H9 (cell line): Measurements from ENCODE around the gene PIAS1. TPM values are rescaled to one million over a fixed set of nuclear protein-coding genes. Genes with fewer than 3 reads are reported as not detected.

Experiments used
- DNase-seq: peaks from one replicate; pipeline ENCODE4 v3.0.0-alpha.2; 2017
- H2AFZ ChIP-seq: one replicate; pipeline ENCODE4 v1.6.1; 2013; ENCODE audit warnings: mild to moderate bottlenecking, low read length, control low read depth, moderate library complexity
- H2AK5ac ChIP-seq: 2 replicates; pipeline ENCODE4 v1.6.1; 2013; ENCODE audit warnings: low read length, control low read depth, mixed read lengths; ENCODE audit not compliant: insufficient read length
- H2BK120ac ChIP-seq: one replicate; pipeline ENCODE4 v1.6.1; 2013; ENCODE audit warnings: low read depth, mild to moderate bottlenecking, low read length, control low read depth, inconsistent platforms; ENCODE audit not compliant: poor library complexity, severe bottlenecking
- H2BK12ac ChIP-seq: 2 replicates; pipeline ENCODE4 v1.6.1; 2013; ENCODE audit warnings: low read length, control low read depth, mixed read lengths, low read depth; ENCODE audit not compliant: insufficient read length
- H2BK15ac ChIP-seq: 2 replicates; pipeline ENCODE4 v1.6.1; 2013; ENCODE audit warnings: low read depth, low read length, control low read depth
- H2BK20ac ChIP-seq: one replicate; pipeline ENCODE4 v1.6.1; 2013; ENCODE audit warnings: low read depth, mild to moderate bottlenecking, low read length, control low read depth, inconsistent platforms; ENCODE audit not compliant: poor library complexity, severe bottlenecking
- H2BK5ac ChIP-seq: 2 replicates; pipeline ENCODE4 v1.6.1; 2013; ENCODE audit warnings: low read length, control low read depth, mixed read lengths; ENCODE audit not compliant: insufficient read length
- H3K14ac ChIP-seq: 2 replicates; pipeline ENCODE4 v1.6.1; 2013; ENCODE audit warnings: low read length, control low read depth; ENCODE audit not compliant: insufficient read depth
- H3K18ac ChIP-seq: 2 replicates; pipeline ENCODE4 v1.6.1; 2013; ENCODE audit warnings: low read depth, mild to moderate bottlenecking, mixed read lengths, low read length, control low read depth; ENCODE audit not compliant: insufficient read length
- H3K23ac ChIP-seq: 2 replicates; pipeline ENCODE4 v1.6.1; 2013; ENCODE audit warnings: low read length, control low read depth, mixed read lengths, low read depth; ENCODE audit not compliant: insufficient read length
- H3K23me2 ChIP-seq: 2 replicates; pipeline ENCODE4 v1.6.1; 2013; ENCODE audit warnings: low read depth, mild to moderate bottlenecking, mixed read lengths, low read length, control low read depth; ENCODE audit not compliant: insufficient read length, poor library complexity, severe bottlenecking
- H3K27ac ChIP-seq: 2 replicates; pipeline ENCODE4 v1.5.1; 2013; ENCODE audit warnings: low read length, control low read depth, mixed read lengths, low read depth; ENCODE audit not compliant: insufficient read length
- H3K27me3 ChIP-seq: 2 replicates; pipeline ENCODE4 v1.6.1; 2013; ENCODE audit warnings: low read length, control low read depth, inconsistent platforms; ENCODE audit not compliant: insufficient read depth
- H3K4ac ChIP-seq: 2 replicates; pipeline ENCODE4 v1.6.1; 2013; ENCODE audit warnings: low read depth, mild to moderate bottlenecking, control low read depth, inconsistent platforms, low read length, moderate library complexity
- H3K4me1 ChIP-seq: 2 replicates; pipeline ENCODE4 v1.6.1; 2013; ENCODE audit warnings: low read length, control low read depth, inconsistent platforms; ENCODE audit not compliant: insufficient read depth
- H3K4me2 ChIP-seq: 2 replicates; pipeline ENCODE4 v1.6.1; 2013; ENCODE audit warnings: low read length, control low read depth, mixed read lengths; ENCODE audit not compliant: insufficient read length, insufficient read depth
- H3K56ac ChIP-seq: 2 replicates; pipeline ENCODE4 v1.6.1; 2013; ENCODE audit warnings: low read depth, mild to moderate bottlenecking, mixed read lengths, low read length, control low read depth; ENCODE audit not compliant: insufficient read length
- H3K79me1 ChIP-seq: 2 replicates; pipeline ENCODE4 v1.6.1; 2013; ENCODE audit warnings: low read depth, mild to moderate bottlenecking, moderate library complexity, low read length, control low read depth, inconsistent platforms; ENCODE audit not compliant: insufficient read depth, poor library complexity, severe bottlenecking
- H3K79me2 ChIP-seq: 2 replicates; pipeline ENCODE4 v1.6.1; 2013; ENCODE audit warnings: low read length, control low read depth, inconsistent platforms; ENCODE audit not compliant: insufficient read depth
- H3K9ac ChIP-seq: 2 replicates; pipeline ENCODE4 v1.6.1; 2013; ENCODE audit warnings: low read length, control low read depth, mixed read lengths; ENCODE audit not compliant: insufficient read length; ENCODE audit errors: extremely low read depth
- H3K9me3 ChIP-seq: one replicate; pipeline ENCODE4 v1.6.1; 2013; ENCODE audit warnings: low read depth, low read length, inconsistent platforms; ENCODE audit not compliant: control insufficient read depth
- H3T11ph ChIP-seq: one replicate; pipeline ENCODE4 v1.6.1; 2013; ENCODE audit warnings: mild to moderate bottlenecking, low read length, control low read depth, inconsistent platforms
- H4K20me1 ChIP-seq: one replicate; pipeline ENCODE4 v1.6.1; 2013; ENCODE audit not compliant: control insufficient read depth, insufficient read length, insufficient read depth
- H4K5ac ChIP-seq: 2 replicates; pipeline ENCODE4 v1.6.1; 2013; ENCODE audit warnings: low read depth, mild to moderate bottlenecking, mixed read lengths, low read length, control low read depth; ENCODE audit not compliant: insufficient read length
- H4K8ac ChIP-seq: replicated peaks from 2 replicates; pipeline ENCODE4 v1.6.1; 2013; ENCODE audit warnings: low read length, control low read depth, mixed read lengths, low read depth; ENCODE audit not compliant: insufficient read length
- H4K91ac ChIP-seq: 2 replicates; pipeline ENCODE4 v1.6.1; 2013; ENCODE audit warnings: low read depth, mild to moderate bottlenecking, moderate library complexity, mixed read lengths, low read length, control low read depth; ENCODE audit not compliant: insufficient read length
- H3K27ac Mint-ChIP-seq, 3 experiments: 2 replicates in 2 of 3; 3 replicates in 1 of 3; pipeline ENCODE4 v1.8.0; 2020 to 2021; ENCODE audit warnings: mixed read lengths in 3 of 3, mild to moderate bottlenecking in 1 of 3, moderate library complexity in 1 of 3
- H3K27me3 Mint-ChIP-seq: 2 replicates; pipeline ENCODE4 v1.8.0; 2021; ENCODE audit warnings: low read depth, mild to moderate bottlenecking, moderate library complexity, mixed read lengths
- H3K36me3 Mint-ChIP-seq, 3 experiments: 2 replicates in 2 of 3; 3 replicates in 1 of 3; pipeline ENCODE4 v1.8.0; 2020 to 2021; ENCODE audit warnings: low read depth in 3 of 3, mixed read lengths in 3 of 3; ENCODE audit not compliant: insufficient read depth in 1 of 3
- H3K4me1 Mint-ChIP-seq, 2 experiments: 2 replicates each; pipeline ENCODE4 v1.8.0; 2020; ENCODE audit warnings: mixed read lengths in 2 of 2
- H3K4me3 Mint-ChIP-seq, 2 experiments: 2 replicates in 1 of 2; 3 replicates in 1 of 2; pipeline ENCODE4 v1.8.0; 2020 to 2021; ENCODE audit warnings: mild to moderate bottlenecking in 2 of 2, mixed read lengths in 2 of 2, moderate library complexity in 1 of 2
- H3K9me3 Mint-ChIP-seq, 2 experiments: 2 replicates in 1 of 2; 3 replicates in 1 of 2; pipeline ENCODE4 v1.8.0; 2020; ENCODE audit warnings: mild to moderate bottlenecking in 2 of 2, mixed read lengths in 2 of 2, moderate library complexity in 1 of 2
- WGBS: extraction: QIAGEN DNeasy Blood & Tissue Kit; methylation state at CpG from one replicate; pipeline ENCODE4 v1.1.7; 2013; ENCODE audit warnings: missing lambda C conversion rate, low lambda C conversion rate, mixed read lengths; ENCODE audit not compliant: insufficient read length; ENCODE audit errors: extremely low coverage; 5-methylcytosine and 5-hydroxymethylcytosine counted together
- total RNA-seq: library from RNA; stranded (reverse); gene quantifications from 2 replicates; pipeline ENCODE4 v1.2.1, GENCODE V29; 2021
- TF ChIP-seq, protein P1 (sequence below): fragments of 200-600 bp; sonication (generic); conservative IDR thresholded peaks from 3 replicates; pipeline ENCODE4 v1.8.0; 2021; ENCODE audit warnings: antibody characterized with exemption, mild to moderate bottlenecking

Gene PIAS1
- total RNA-seq, 1 experiment from 2014 or later = 31.1 TPM

- Histone ChIP-seq H3K4me1 (no peaks in the 10 kb centered on the region; the same call in 1 of the 2 replicates), H3K9me3 (no peaks in the 10 kb centered on the region), H3K14ac (no peak overlapping the region), H3K4me2 (no peak overlapping the region), H3K18ac (no peak overlapping the region), H3K27ac (no peak overlapping the region), H3K9ac (no peak overlapping the region), H2BK15ac (no peak overlapping the region), H3K23me2 (peaks cover 9% of the 10 kb centered on the region), H2BK5ac (no peak overlapping the region), H3K79me2 (peaks cover 14% of the 10 kb centered on the region; the same call in 1 of the 2 replicates), H3T11ph (no peak overlapping the region), H2BK20ac (no peak overlapping the region), H4K5ac (no peak overlapping the region), H3K56ac (no peak overlapping the region), H2AFZ (no peak overlapping the region), H3K79me1 (peaks cover 7% of the 10 kb centered on the region), H4K20me1 (no peaks in the 10 kb centered on the region), H4K8ac (no peak overlapping the region), H3K23ac (no peak overlapping the region), H2AK5ac (no peak overlapping the region), H3K27me3 (no peaks in the 10 kb centered on the region), H4K91ac (no peak overlapping the region), H2BK12ac (no peak overlapping the region), H2BK120ac (no peak overlapping the region), H3K4ac (no peak overlapping the region)
- no CpG with 5 or more reads among the region's 6 CpGs for WGBS
- Mint-ChIP-seq H3K9me3 (no peaks in the 10 kb centered on the region), H3K4me3 (no peak overlapping the region), H3K4me1 (peaks cover 50 to 54% of the 10 kb centered on the region in 2 experiments), H3K36me3 (peaks cover 0 to 10% (median 0%) of the 10 kb centered on the region in 3 experiments; a peak in 2 of 7 replicates), H3K27ac (no peak overlapping the region), H3K27me3 (no peaks in the 10 kb centered on the region)
- TF ChIP-seq, protein P1, sequence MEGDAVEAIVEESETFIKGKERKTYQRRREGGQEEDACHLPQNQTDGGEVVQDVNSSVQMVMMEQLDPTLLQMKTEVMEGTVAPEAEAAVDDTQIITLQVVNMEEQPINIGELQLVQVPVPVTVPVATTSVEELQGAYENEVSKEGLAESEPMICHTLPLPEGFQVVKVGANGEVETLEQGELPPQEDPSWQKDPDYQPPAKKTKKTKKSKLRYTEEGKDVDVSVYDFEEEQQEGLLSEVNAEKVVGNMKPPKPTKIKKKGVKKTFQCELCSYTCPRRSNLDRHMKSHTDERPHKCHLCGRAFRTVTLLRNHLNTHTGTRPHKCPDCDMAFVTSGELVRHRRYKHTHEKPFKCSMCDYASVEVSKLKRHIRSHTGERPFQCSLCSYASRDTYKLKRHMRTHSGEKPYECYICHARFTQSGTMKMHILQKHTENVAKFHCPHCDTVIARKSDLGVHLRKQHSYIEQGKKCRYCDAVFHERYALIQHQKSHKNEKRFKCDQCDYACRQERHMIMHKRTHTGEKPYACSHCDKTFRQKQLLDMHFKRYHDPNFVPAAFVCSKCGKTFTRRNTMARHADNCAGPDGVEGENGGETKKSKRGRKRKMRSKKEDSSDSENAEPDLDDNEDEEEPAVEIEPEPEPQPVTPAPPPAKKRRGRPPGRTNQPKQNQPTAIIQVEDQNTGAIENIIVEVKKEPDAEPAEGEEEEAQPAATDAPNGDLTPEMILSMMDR = no peak
- DNase-seq = no peak
These were observed 5.5 kb downstream of the PIAS1 start for GRCh38 chr15:68059630-68060029.
